Effector CD4-positive, alpha-beta T cell (primary cell): ENCODE data around the gene INHBC.
A peak's percentile ranks its signal among the peaks of the same experiment; 100 is the strongest.

Source experiments
- DNase-seq: peaks from one replicate; pipeline ENCODE4 v3.0.0-alpha.2; 2020

The INHBC gene

GRCh38 chr12:57470286-57470969 is 35.8 kb downstream of the INHBC start:
- no peak for DNase-seq

GRCh38 chr12:57470970-57471656 is 36.5 kb downstream of the INHBC start:
- no peak for DNase-seq

GRCh38 chr12:57471661-57472060 is 37.1 kb downstream of the INHBC start:
- DNase-seq: no peak

- DNase-seq: no peak
These were observed 37.8 kb downstream of the INHBC start for GRCh38 chr12:57472391-57472790.

GRCh38 chr12:57473392-57473791 is 38.8 kb downstream of the INHBC start:
- DNase-seq: no peak

- no peak for DNase-seq
These were observed 39.3 kb downstream of the INHBC start for GRCh38 chr12:57473886-57474285.

- DNase-seq: no peak
These were observed 39.8 kb downstream of the INHBC start for GRCh38 chr12:57474430-57474829.

GRCh38 chr12:57474862-57475261 is 40.3 kb downstream of the INHBC start:
- no peak for DNase-seq

- DNase-seq: no peak
These were observed 40.9 kb downstream of the INHBC start for GRCh38 chr12:57475271-57476161.

- peak; percentile 48 for DNase-seq
These were observed 41.8 kb downstream of the INHBC start for GRCh38 chr12:57476162-57476992.

GRCh38 chr12:57476993-57477709 is 42.6 kb downstream of the INHBC start:
- no peak for DNase-seq

GRCh38 chr12:57477710-57478681 is 43.4 kb downstream of the INHBC start:
- peak; percentile 60 for DNase-seq

GRCh38 chr12:57479043-57479375 is 44.4 kb downstream of the INHBC start:
- DNase-seq: no peak

GRCh38 chr12:57479376-57480115 is 45.0 kb downstream of the INHBC start, which contains the start of gene ARHGAP9:
Gene ARHGAP9 (minus strand): TSS chr12:57479866. CDS start chr12:57479406, 460 bp downstream.
- DNase-seq: peak; percentile 63

GRCh38 chr12:57481671-57482070 is 47.1 kb downstream of the INHBC start:
- DNase-seq: no peak

- no peak for DNase-seq
These were observed 48.9 kb downstream of the INHBC start for GRCh38 chr12:57483466-57483865.

GRCh38 chr12:57485695-57486094 is 51.1 kb downstream of the INHBC start:
- DNase-seq: no peak

- DNase-seq: no peak
These were observed 52.5 kb downstream of the INHBC start for GRCh38 chr12:57487055-57487596.

GRCh38 chr12:57487597-57488401 is 53.2 kb downstream of the INHBC start, which contains the start of gene MARS1:
Gene MARS1 (plus strand): TSS chr12:57488068. CDS start chr12:57488091, 23 bp downstream.
- peak; percentile 90 for DNase-seq
